ENCODE data around the gene PAM16.

Gene PAM16

DNA sequence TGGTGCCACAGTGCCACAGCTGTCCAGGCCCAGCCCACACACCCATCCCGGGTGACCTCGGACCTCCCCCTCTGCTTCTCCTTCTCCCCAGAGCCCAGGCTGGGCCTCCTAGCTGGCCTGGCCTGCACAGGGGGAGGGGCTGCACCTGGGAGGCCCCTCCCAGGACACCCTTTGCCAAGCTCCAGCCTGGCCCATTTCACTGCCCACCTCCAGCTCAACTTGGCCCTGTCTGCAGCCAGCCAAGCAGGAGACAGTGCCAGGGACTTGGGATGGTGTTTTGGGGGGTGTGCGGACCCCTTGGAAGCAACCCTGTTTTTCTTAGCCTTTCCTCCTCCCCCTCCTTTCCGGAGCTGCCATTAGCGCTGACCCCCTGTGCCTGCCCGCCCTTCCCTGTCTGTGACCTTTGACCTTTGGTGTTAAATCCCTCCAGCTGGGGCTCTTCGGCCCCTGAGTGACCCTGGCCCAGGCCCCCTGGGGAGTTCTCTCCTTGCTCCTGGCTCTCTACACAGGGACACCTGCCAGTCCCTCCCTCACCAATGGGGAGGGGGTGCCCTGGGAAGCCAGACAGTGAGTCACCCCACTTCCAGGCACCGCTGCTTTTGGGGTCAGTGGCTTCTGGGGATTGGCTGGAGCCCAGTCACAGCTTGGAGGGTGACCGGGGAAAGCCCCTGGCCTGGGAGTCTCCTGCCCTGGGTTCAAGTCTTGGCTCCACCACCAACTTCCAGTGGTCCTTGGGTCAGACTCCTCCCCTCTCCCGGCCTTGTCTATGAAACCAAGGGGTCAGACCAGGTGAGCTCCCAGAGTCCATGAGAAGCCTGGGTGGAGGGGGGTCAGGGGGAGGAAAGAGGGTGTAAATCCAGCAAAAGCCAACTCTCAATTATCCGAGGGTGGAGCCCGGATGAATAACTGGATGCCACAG, 33.3 kb downstream of the PAM16 start:
- DNase-seq, result no peak

GRCh38 chr16:4316864-4317531, 34.1 kb downstream of the PAM16 start:
- DNase-seq, result no peak

GRCh38 chr16:4316108-4316863, 34.8 kb downstream of the PAM16 start:
- DNase-seq, result peak in 1 of 2 experiments; percentile 40

DNA sequence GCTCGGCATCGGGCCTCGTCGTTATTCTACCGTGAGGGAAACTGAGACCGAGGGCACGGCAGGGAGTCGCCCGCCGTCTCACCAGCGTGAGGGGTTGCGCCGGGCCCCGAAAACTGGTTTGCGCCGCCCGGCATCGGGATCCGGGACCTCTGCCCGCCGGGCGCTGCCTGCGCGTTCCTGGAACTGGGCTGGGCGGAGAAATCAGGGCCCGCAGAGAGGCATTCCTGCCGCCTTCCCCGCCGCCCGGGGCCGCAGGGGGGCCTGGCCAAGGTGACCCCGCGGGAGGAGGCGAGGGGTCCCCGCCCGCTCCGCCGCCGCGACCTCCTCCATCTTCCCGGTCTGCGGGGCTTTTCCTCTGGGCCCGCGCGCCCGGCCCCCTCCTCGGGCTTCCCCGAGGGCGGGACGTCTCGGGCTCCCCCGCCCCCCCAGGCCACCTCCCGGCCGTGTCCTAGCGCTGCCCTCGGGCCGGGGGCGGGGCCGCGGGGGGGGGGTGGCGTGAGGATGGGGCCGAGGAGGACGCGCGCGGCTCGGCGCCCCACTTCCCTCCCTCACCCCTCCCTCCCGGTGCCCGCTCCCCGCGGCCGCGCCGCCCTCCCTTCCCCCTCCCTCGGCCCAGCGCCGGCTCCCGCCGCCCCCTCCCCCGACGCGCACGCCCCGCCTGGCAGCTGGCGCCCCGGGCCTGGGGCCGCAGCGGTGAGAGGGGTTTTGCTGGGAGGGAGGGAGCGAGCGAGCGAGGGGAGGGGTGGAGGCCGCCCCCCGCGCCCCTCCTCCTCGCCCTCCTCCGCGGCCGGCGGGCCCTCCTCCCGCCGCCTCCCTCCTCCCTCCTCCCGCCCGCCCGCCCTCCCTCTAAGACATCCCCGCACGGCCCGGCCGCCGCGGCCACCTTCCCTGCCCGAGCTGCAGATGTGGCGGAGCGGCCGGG, 35.7 kb downstream of the PAM16 start, which contains the start of gene GLIS2:
GLIS2 (plus strand) TSS at position 882 of the 922 bp plus-strand sequence. CDS start 16,214 bp downstream, outside the sequence.
- peak; percentile 84 to 89 for DNase-seq

DNA sequence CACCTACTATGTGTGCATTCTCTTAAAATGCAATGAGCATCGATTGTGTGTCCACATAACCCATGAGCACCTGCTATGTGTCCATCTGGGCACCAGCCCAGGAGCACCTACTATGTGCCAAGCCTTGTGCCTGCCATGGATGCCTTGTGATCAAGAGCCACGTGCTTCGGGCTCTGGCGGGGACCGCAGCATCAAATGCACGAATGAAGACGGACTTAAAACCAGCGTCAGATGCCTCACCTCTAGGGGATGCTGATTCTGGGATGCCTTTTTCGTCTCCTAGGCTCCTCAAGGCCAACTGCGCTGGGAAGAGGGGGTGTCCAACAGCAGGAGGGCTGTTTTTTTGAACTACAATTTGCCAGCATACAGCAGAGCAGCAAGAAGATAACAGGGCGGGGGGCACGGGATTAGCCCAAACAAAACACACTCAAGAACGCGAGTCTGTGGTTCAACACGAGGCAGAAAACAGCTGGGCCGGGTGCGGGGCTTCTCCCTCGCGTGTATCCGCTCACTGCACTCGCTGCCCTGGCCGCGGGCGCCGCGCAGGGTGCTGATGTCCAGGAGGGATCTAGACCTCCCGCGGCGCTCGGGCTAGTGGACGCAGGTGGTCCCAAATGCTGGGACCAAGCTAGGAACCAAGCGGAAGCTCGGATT, 36.5 kb downstream of the PAM16 start:
- peak; percentile 72 to 74 for DNase-seq

DNA sequence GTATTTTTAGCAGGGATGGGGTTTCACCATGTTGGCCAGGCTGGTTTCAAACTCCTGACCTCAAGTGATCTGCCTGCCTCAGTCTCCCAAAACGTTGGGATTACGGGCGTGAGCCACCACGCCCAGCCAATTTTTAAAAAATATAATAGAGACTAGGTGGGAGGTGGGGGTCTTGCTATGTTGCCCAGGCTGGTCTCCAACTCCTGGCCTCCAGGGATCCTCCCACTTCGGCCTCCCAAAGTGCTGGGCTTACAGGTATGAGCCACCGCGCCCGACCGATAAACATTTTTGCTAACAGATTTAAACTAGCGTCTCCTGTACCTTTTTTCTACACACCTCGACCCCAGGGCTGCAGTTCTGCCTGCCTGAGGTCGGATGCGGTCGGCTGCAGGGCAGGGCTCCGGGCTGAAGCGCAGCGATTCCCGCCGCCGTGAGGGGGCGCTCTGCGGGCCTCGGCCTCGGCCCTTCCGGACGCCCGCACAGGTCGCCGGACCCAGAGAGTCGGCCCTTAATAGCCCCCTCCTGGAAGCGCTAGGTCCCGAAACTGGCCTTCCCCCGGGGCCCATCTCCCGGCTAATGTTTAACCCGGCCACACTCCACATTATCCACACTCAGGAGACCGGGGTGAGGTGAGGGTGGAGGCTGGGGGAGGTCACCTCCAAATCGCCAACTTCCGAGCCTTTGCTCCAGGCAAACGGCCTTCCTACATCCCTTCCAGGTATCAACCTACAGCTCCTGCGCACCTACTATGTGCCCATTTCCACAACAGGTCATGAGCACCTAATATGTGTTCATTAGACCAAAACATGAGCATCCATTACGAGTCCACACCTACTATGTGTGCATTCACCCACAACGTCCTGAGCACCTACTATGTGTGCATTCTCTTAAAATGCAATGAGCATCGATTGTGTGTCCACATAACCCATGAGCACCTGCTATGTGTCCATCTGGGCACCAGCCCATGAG, 37.3 kb downstream of the PAM16 start:
- DNase-seq, result peak; percentile 61 to 81

DNA sequence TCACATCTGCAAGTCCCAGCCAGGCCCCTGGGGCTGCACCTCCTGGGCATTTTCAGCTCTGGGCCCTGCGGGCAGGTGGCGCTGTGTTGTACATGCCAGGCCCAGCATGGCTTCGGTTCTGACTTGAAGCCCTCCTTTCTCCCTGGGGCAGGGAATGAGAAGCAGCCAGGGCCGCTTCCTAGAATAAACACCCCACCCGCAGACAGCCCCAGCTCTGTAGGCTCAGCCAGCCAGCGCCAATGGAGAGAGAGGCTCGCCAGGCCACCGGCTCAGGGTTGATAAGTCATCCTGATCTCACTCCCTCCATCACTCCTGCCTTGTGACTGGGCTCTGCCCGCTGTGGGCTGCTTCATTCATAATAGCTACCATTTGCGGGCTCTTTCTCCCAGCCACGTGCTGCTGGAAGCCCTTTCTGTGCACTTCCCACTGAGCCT, 41.3 kb downstream of the PAM16 start:
- peak in 1 of 2 experiments; percentile 35 for DNase-seq

DNA sequence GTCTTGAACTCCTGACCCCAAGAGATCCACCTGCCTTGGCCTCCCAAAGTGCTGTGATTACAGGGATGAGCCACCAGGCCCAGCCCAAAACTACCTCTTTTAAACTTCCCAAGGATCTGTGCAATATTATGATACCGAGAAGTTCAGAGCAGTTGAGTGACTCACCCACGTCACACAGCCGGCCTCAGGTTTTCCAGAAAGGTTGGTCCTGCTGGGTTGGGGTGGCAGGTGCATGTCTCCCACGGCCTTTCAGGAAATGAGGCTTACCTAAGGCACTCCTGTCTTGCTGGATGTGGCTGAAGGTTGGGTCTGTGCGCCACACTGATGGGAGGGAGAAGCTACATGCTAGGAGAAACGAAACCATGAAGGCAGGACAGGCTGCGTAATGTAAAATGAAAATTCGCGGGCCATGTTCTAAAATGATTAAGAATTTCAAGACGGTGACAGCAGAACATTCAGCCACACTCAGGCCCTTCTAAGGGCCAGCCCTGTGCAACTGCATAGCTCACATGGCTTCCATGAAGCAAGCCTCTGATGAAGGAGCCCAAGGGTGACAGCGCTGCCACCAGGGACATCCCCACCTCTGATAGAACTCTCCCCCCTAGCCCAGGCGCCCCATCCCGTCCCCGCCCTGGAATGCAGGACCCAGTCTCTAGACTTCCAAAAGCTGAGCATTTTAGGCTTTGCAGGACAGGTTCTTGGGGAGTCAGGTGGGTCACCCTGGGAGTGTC, 41.9 kb downstream of the PAM16 start:
- DNase-seq, result no peak

GRCh38 chr16:4307215-4308037, 43.7 kb downstream of the PAM16 start:
- peak; percentile 43 to 50 for DNase-seq

DNA sequence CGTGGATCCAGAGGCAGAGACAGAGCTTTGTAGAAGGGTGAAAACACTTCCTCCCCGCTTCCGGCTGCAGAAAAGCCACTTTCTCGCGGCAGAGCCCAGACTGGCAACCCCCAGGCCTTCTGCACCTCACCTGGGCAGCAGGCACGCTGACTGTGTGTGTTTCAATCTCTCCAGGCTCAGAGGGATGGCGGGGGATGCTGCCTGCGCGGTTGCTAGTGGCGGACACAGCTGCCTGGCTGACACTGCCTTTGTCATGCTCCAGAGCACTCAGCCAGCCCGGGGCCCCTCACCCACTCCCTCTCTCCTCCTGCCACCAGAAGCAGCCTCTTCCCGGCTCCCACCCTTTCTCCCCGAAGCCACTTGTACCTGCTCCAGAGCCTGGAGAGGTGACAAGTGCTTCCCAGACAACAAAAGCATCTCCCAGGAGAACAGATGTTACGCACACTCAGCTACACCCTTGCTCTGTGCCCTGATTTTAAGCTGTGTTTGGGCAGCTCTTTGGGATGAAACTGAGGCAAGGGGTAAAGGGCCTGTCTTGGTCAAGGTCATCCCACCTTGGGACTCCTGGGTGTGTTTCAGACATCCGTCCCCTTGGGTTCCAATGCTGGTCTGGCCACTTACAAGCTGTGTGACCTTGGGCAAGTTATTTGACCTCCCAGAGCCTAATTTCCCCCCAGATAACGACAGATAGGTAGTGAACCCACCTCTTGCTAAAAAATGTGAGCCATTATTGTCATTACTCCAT, 44.5 kb downstream of the PAM16 start:
- DNase-seq, result no peak

GRCh38 chr16:4303973-4304372, 47.1 kb downstream of the PAM16 start:
- no peak for DNase-seq

GRCh38 chr16:4301968-4302367, 49.2 kb downstream of the PAM16 start:
- DNase-seq, result no peak

- no peak for DNase-seq
These were observed 49.9 kb downstream of the PAM16 start for GRCh38 chr16:4301177-4301576.

DNA sequence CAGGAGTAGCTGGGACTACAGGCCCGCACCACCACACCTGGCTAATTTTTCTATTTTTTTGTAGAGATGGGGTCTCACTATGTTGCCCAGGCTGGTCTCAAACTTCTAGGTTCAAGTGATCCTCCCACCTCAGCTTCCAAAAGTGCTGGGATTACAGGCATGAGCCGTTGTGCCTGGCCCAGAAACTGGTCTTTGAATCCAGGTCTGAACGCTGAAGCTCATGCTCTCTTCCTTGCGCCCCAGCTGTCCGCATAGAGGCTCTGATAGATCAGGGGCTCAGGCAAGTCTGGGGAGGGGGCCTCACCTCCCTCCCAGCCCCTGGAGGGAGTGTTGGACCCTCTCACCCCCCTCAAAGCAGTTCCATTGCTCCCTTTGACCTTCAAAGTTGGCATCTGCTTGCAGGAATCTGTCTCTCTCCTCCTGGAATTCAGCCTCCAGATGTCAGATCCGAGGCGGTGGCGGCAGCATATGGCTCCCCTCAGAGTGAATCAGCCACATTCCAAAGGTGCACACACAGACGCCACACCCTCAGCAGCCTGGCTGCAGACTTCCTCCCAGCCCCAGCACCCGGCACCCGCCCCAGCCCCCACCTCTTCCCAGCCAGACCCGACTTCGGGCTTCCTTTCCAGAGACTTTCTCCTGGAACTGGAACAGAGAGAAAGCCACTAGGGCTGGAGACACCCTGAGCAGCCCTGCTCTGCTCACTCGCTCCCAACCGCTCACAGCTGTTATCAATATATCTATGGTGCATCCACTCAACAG, 52.2 kb downstream of the PAM16 start:
- no peak for DNase-seq

DNA sequence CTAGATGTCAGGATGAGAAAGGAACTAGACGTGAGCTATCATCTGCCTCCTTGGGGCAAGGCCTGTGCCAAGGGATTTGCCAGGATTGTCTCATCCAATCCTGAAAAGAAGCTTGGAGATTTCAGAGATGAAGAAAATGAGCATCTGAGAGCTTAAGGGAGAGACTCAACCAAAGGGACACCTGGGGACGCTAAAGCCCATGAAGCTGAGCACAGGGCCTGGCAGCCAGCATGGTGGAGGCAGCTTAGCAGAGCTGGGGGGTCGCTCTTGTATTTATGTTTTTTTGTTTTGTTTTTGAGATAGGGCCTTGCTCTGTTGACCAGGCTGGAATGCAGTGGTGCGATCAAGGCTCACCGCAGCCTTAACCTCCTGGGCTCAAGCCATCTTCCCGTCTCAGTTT, 53.6 kb downstream of the PAM16 start:
- DNase-seq, result no peak

DNA sequence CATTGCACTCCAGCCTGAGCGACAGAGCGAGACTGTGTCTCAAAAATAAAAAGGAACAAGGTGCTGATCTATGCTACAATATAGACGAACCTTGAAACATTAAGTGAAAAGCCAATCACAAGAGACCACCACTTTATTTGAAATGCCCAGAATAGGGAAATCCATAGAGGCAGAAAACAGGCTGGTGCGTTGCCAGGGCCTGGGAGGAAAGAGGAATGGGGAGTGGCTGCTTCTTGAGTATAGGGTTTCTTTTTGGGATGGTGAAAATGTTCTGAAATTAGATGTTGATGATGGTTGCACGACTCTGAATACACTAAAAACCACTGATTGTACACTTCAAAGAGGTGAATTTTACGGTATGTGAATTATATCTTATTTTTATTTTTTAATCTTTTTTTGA, 55.5 kb downstream of the PAM16 start:
- no peak for DNase-seq

- no peak for DNase-seq
These were observed 57.2 kb downstream of the PAM16 start for GRCh38 chr16:4293822-4294457.
